Loucy (cell line): ENCODE data around the gene KIF7.

Experiments used
- CTCF ChIP-seq: fragments of 200-600 bp; sonication (generic); conservative IDR thresholded peaks from 2 replicates; pipeline ENCODE4 v1.5.1; 2014; ENCODE audit warnings: mild to moderate bottlenecking, antibody characterized with exemption, low read length
- EZH2phosphoT487 ChIP-seq: fragments of 200-600 bp; IDR thresholded peaks from 2 replicates; pipeline ENCODE4 v1.6.1; 2018; ENCODE audit warnings: antibody characterized with exemption, mild to moderate bottlenecking, moderate library complexity, borderline replicate concordance

- no peak for TF ChIP-seq CTCF
- TF ChIP-seq EZH2phosphoT487, result no peak
Observed at GRCh38 chr15:89677381-89677780, 22.1 kb upstream of the KIF7 start.
